GM12878 (cell line): ENCODE data around the gene MESP2. TPM values are rescaled to one million over a fixed set of nuclear protein-coding genes. Genes with fewer than 3 reads are reported as not detected.

Experiments used
- ATAC-seq: fragments of 200-7000 bp; cut with Tn5 transposase; 3 replicates; pipeline ENCODE4 v1.9.1; 2020; ENCODE audit warnings: mild to moderate bottlenecking, moderate library complexity
- BruUV-seq: library from RNA; stranded (reverse); fragments of 400-500 nt; replicated peaks from 2 replicates; lab custom pipeline; 2021; lab: Mats Ljungman, UMichigan
- CTCF ChIA-PET: fragments of 300-600 bp; sonication (Branson Sonifier 250); formaldehyde crosslinking; extraction: SDS; loops from one replicate; lab custom pipeline; 2021; ENCODE audit warnings: inconsistent platforms; lab: Yijun Ruan, JAX
- POLR2A ChIA-PET: fragments of 350-600 bp; formaldehyde crosslinking; extraction: SDS; loops from one replicate; lab custom pipeline; 2021; ENCODE audit warnings: inconsistent platforms; lab: Charles Lee
- RAD21 ChIA-PET: fragments of 300-600 bp; sonication (Branson Sonifier 250); formaldehyde crosslinking; loops from one replicate; lab custom pipeline; 2023; ENCODE audit warnings: antibody characterized with exemption; ENCODE audit not compliant: unreplicated experiment; lab: Charles Lee
- SMC1A ChIA-PET: fragments of 300-600 bp; sonication (Branson Sonifier 250); formaldehyde crosslinking; loops from one replicate; lab custom pipeline; 2023; ENCODE audit not compliant: unreplicated experiment, uncharacterized antibody; lab: Charles Lee
- DNase-seq: peaks from one replicate; pipeline ENCODE4 v3.0.0-alpha.2; 2011; ENCODE audit warnings: low read depth, low spot score
- FAIRE-seq: peaks from 3 replicates; lab custom pipeline; 2011; peaks lifted over from hg19 to GRCh38; lab: Jason Lieb, UNC
- H2AFZ ChIP-seq: 2 replicates; pipeline ENCODE4 v1.6.0; 2011; ENCODE audit warnings: low read depth, low read length, control low read depth; ENCODE audit not compliant: control insufficient read depth
- H3K27ac ChIP-seq: 2 replicates; pipeline ENCODE4 v1.5.1; 2011; ENCODE audit warnings: control low read depth; ENCODE audit not compliant: control insufficient read depth, insufficient read depth
- H3K27me3 ChIP-seq, 2 experiments: replicated peaks in 1 of 2; 2 replicates each; pipeline versions ENCODE4 v1.6.0 to v1.6.1; 2011; ENCODE audit warnings: low read length in 1 of 2; ENCODE audit not compliant: control insufficient read depth in 2 of 2, insufficient read depth in 2 of 2
- H3K36me3 ChIP-seq, 2 experiments: 2 replicates each; pipeline ENCODE4 v1.5.1; 2011; ENCODE audit warnings: low read length in 1 of 2; ENCODE audit not compliant: control insufficient read depth in 2 of 2, insufficient read depth in 2 of 2
- H3K4me1 ChIP-seq: 2 replicates; pipeline ENCODE4 v1.6.1; 2011; ENCODE audit warnings: mild to moderate bottlenecking, low read length, moderate library complexity, mixed read lengths; ENCODE audit not compliant: control insufficient read depth, insufficient read depth
- H3K4me2 ChIP-seq: 2 replicates; pipeline ENCODE4 v1.6.0; 2011; ENCODE audit warnings: control low read depth; ENCODE audit not compliant: control insufficient read depth, insufficient read depth
- H3K4me3 ChIP-seq: fragments of 200-600 bp; sonication (generic); 2 replicates; pipeline ENCODE4 v1.5.1; 2016
- H3K79me2 ChIP-seq: 2 replicates; pipeline ENCODE4 v1.6.0; 2011; ENCODE audit warnings: low read length; ENCODE audit not compliant: control insufficient read depth, insufficient read depth
- H3K9ac ChIP-seq: 2 replicates; pipeline ENCODE4 v1.8.0; 2011; ENCODE audit warnings: low read length, control low read depth, mixed read lengths; ENCODE audit not compliant: control insufficient read depth, insufficient read depth
- H3K9me3 ChIP-seq: replicated peaks from 3 replicates; pipeline ENCODE4 v1.5.1; 2011; ENCODE audit warnings: mild to moderate bottlenecking, low read length; ENCODE audit not compliant: control insufficient read depth, insufficient read depth
- H4K20me1 ChIP-seq: 2 replicates; pipeline ENCODE4 v1.6.0; 2011; ENCODE audit not compliant: control insufficient read depth, insufficient read depth
- BHLHE40 ChIP-seq, 2 experiments: fragments of 450-650 bp in 1 of 2; IDR thresholded peaks; 2 replicates each; pipeline ENCODE4 v1.6.1; 2011 to 2017; ENCODE audit warnings: low read depth in 2 of 2, borderline replicate concordance in 1 of 2, improper control_type of control experiment in 1 of 2, low read length in 1 of 2, mild to moderate bottlenecking in 1 of 2
- CBX3 ChIP-seq: fragments of 200-600 bp; sonication (generic); IDR thresholded peaks from 2 replicates; pipeline ENCODE4 v1.6.1; 2016; ENCODE audit warnings: low read depth, borderline replicate concordance
- CHD1 ChIP-seq: IDR thresholded peaks from 2 replicates; pipeline ENCODE4 v1.6.1; 2012; ENCODE audit warnings: low read depth, low read length, improper control_type of control experiment
- CHD2 ChIP-seq: IDR thresholded peaks from 2 replicates; pipeline ENCODE4 v1.6.1; 2011; ENCODE audit warnings: low read depth, low read length, improper control_type of control experiment, borderline replicate concordance
- CUX1 ChIP-seq: IDR thresholded peaks from 2 replicates; pipeline ENCODE4 v1.6.1; 2012; ENCODE audit warnings: improper control_type of control experiment, low read depth, low read length; ENCODE audit not compliant: insufficient replicate concordance
- EED ChIP-seq: sonication (generic); IDR thresholded peaks from 2 replicates; pipeline ENCODE4 v1.6.1; 2016; ENCODE audit warnings: antibody characterized with exemption, low read depth
- HDAC6 ChIP-seq: fragments of 200-600 bp; sonication (generic); IDR thresholded peaks from one replicate; pipeline ENCODE4 v1.8.0; 2017; ENCODE audit warnings: antibody characterized with exemption; ENCODE audit not compliant: unreplicated experiment
- MAX ChIP-seq: IDR thresholded peaks from 2 replicates; pipeline ENCODE4 v1.6.1; 2012; ENCODE audit warnings: low read depth, low read length, improper control_type of control experiment
- NFIC ChIP-seq: IDR thresholded peaks from 2 replicates; pipeline ENCODE4 v1.6.1; 2012; ENCODE audit warnings: low read depth, mild to moderate bottlenecking, inconsistent platforms, low read length, moderate library complexity
- NR2C1 ChIP-seq: fragments of 450-650 bp; IDR thresholded peaks from 2 replicates; pipeline ENCODE4 v1.6.1; 2017; ENCODE audit warnings: antibody characterized with exemption, mild to moderate bottlenecking, moderate library complexity
- POLR2AphosphoS5 ChIP-seq: IDR thresholded peaks from 2 replicates; pipeline ENCODE4 v1.6.1; 2011; ENCODE audit warnings: mild to moderate bottlenecking, low read length, inconsistent platforms
- RAD21 ChIP-seq: IDR thresholded peaks from 2 replicates; pipeline ENCODE4 v1.6.1; 2011; ENCODE audit warnings: mild to moderate bottlenecking, low read depth, low read length, moderate library complexity; ENCODE audit not compliant: insufficient read depth
- RELA ChIP-seq: fragments of 450-650 bp; IDR thresholded peaks from 2 replicates; pipeline ENCODE4 v1.8.0; 2014; ENCODE audit warnings: borderline replicate concordance; ENCODE audit not compliant: partially characterized antibody
- TCF7 ChIP-seq: IDR thresholded peaks from 2 replicates; pipeline ENCODE4 v1.6.1; 2014; ENCODE audit warnings: antibody characterized with exemption, borderline replicate concordance
- ZZZ3 ChIP-seq: IDR thresholded peaks from 2 replicates; pipeline ENCODE4 v1.6.1; 2011; ENCODE audit warnings: low read depth; ENCODE audit not compliant: control insufficient read depth, insufficient read length
- WGBS: methylation state at CpG from one replicate; pipeline ENCODE4 v1.1.6; 2016; ENCODE audit warnings: low lambda C conversion rate; ENCODE audit not compliant: insufficient replicate concordance, insufficient coverage; ENCODE audit errors: missing lambda C conversion rate; 5-methylcytosine and 5-hydroxymethylcytosine counted together
- in situ Hi-C: fragments of 300-500 bp; cut with MboI; formaldehyde crosslinking; loops from 9 replicates; pipeline ENCODE4 v1.14.3; 2018; ENCODE audit warnings: mixed read lengths
- intact Hi-C: fragments of 100-400 bp; cut with micrococcal nuclease; formaldehyde crosslinking; loops from one replicate; pipeline ENCODE4 v1.14.2; 2022; ENCODE audit not compliant: unreplicated experiment
- polyA plus RNA-seq, 11 experiments: library from polyadenylated mRNA; depleted of rRNA in 4 of 11; unstranded in 6 of 11; stranded (reverse) in 5 of 11; fragments of >200 nt; fragmentation: Nextera tagmentation in 4 of 11; fragmentation: Illumina TruSeq in 1 of 11; extraction: Ambion mirVana in 4 of 11; extraction: Trizol in 1 of 11; gene quantifications; 1 replicate in 1 of 11; 2 replicates in 10 of 11; pipeline versions ENCODE4 v1.2.1 to v1.2.3, GENCODE V29; 2011 to 2016; ENCODE audit warnings: inconsistent platforms in 2 of 11, missing spikeins in 2 of 11, low read depth in 1 of 11
- total RNA-seq, 4 experiments: library from RNA; depleted of rRNA in 3 of 4; stranded (reverse); fragments of >200 nt in 3 of 4; fragmentation: Illumina TruSeq in 1 of 4; extraction: Trizol in 1 of 4; gene quantifications; 2 replicates each; pipeline versions ENCODE4 v1.2.1 to v1.2.3, GENCODE V29; 2013 to 2021

Gene MESP2
- total and polyA plus RNA-seq, 10 of the 15 experiments (the other 5 are each of a cell fraction or from before 2014, with no cell fraction given): 0.04 TPM; not detected in 9

- TF ChIP-seq CUX1: no peak
These were observed 27.1 kb upstream of the MESP2 start (continued) for GRCh38 chr15:89749054-89749453.

- ATAC-seq (no peak), FAIRE-seq (no peak), DNase-seq (no peak)
- in situ Hi-C loops: no loop called here
- Histone ChIP-seq H2AFZ (no peak overlapping the region), H3K4me1 (peaks cover 9% of the 10 kb centered on the region), H3K79me2 (no peaks in the 10 kb centered on the region), H3K9ac (no peak overlapping the region), H4K20me1 (no peaks in the 10 kb centered on the region), H3K4me3 (no peak overlapping the region), H3K36me3 (no peaks in the 10 kb centered on the region), H3K27ac (no peak overlapping the region), H3K27me3 (peaks cover 0 to 4% of the 10 kb centered on the region in 2 experiments; a peak in 2 of 4 replicates)
- ChIA-PET POLR2A (no interaction called here), RAD21 (no interaction called here), CTCF (interaction anchor here (1.2 to 4.2 kb wide), 4 partner anchors 9 to 126 kb away, joined by 3 to 32 read pairs (median 8); no protein-coding TSS in a partner anchor), SMC1A (no interaction called here)
- TF ChIP-seq NR2C1 (no peak), CBX3 (no peak), POLR2AphosphoS5 (no peak), ZZZ3 (no peak), BHLHE40 (IDR thresholded peaks at IDR 0.05; ENCODE audit: borderline replicate concordance in 1 of 2, low read depth in 2 of 2, low read length in 1 of 2) (no peak), TCF7 (no peak), CHD2 (no peak), HDAC6 (no peak), EED (no peak), MAX (no peak), CHD1 (no peak), RELA (no peak), NFIC (no peak), RAD21 (no peak)
- TF ChIP-seq, all 136 proteins: peak for 0
- intact Hi-C loops: no loop called here
- BruUV-seq: no TSS peak
- Histone ChIP-seq H3K4me2 (peak overlapping the region; percentile 90; the same call in 1 of the 2 replicates), H3K9me3 (no peaks in the 10 kb centered on the region)
- WGBS: 59% methylated on average over 3 of the region's 4 CpGs
These were observed 26.6 kb upstream of the MESP2 start for GRCh38 chr15:89749526-89749925.
